HG03575 (cell line): ENCODE data around the gene HOXA10.

Experiments used
- ATAC-seq: cut with Tn5 transposase; IDR thresholded peaks from one replicate; pipeline ENCODE4 v1.9.1; 2021; ENCODE audit not compliant: unreplicated experiment, insufficient number of reproducible peaks, low FRiP score; ENCODE audit errors: extremely low read depth

Gene HOXA10

GRCh38 chr7:27182285-27182841, 8.2 kb upstream of the HOXA10 start:
- ATAC-seq, result no peak

GRCh38 chr7:27181795-27182275, 7.7 kb upstream of the HOXA10 start:
- no peak for ATAC-seq

GRCh38 chr7:27180431-27181420, 6.6 kb upstream of the HOXA10 start:
- ATAC-seq, result no peak

- no peak for ATAC-seq
These were observed 5.6 kb upstream of the HOXA10 start for GRCh38 chr7:27179503-27180430.

- no peak for ATAC-seq
These were observed 4.9 kb upstream of the HOXA10 start for GRCh38 chr7:27179030-27179429.

- ATAC-seq, result no peak
These were observed 4.2 kb upstream of the HOXA10 start for GRCh38 chr7:27178366-27178765.

- ATAC-seq, result no peak
These were observed 3.7 kb upstream of the HOXA10 start for GRCh38 chr7:27177795-27178320.

- ATAC-seq, result no peak
These were observed 3.1 kb upstream of the HOXA10 start for GRCh38 chr7:27176962-27177794.

- ATAC-seq, result no peak
These were observed 2.4 kb upstream of the HOXA10 start for GRCh38 chr7:27176524-27176845.

GRCh38 chr7:27175626-27176523, 1.8 kb upstream of the HOXA10 start:
- ATAC-seq, result no peak

GRCh38 chr7:27174874-27175625, 930 bp upstream of the HOXA10 start:
- ATAC-seq, result no peak

GRCh38 chr7:27173511-27173955, 587 bp downstream of the HOXA10 start:
- ATAC-seq, result no peak

GRCh38 chr7:27172823-27173510, 1.2 kb downstream of the HOXA10 start:
- ATAC-seq, result no peak

GRCh38 chr7:27172315-27172774, 1.8 kb downstream of the HOXA10 start:
- no peak for ATAC-seq

GRCh38 chr7:27171637-27172314, 2.3 kb downstream of the HOXA10 start:
- ATAC-seq, result no peak

GRCh38 chr7:27171325-27171636, 2.8 kb downstream of the HOXA10 start:
- ATAC-seq, result no peak
